Lower lobe of right lung (tissue), 2 donors: Measurements from ENCODE around the gene MYLK3. TPM values are rescaled to one million over a fixed set of nuclear protein-coding genes. Genes with fewer than 3 reads are reported as not detected.

Experiments used
- ATAC-seq, 2 donors: fragments of 200-7000 bp; cut with Tn5 transposase; one replicate each; pipeline ENCODE4 v1.9.1; 2020 to 2022; ENCODE audit warnings: mild to moderate bottlenecking in 2 of 2, moderate library complexity in 2 of 2
- DNase-seq: peaks from one replicate; pipeline ENCODE4 v3.0.0-alpha.2; 2020
- H3K27ac ChIP-seq: fragments of 200-600 bp; one replicate; pipeline ENCODE4 v1.8.0; 2022
- H3K27me3 ChIP-seq: fragments of 200-600 bp; one replicate; pipeline ENCODE4 v1.8.0; 2022; ENCODE audit warnings: low read depth
- H3K36me3 ChIP-seq: fragments of 200-600 bp; one replicate; pipeline ENCODE4 v1.8.0; 2022; ENCODE audit warnings: mild to moderate bottlenecking
- H3K4me1 ChIP-seq: fragments of 200-600 bp; one replicate; pipeline ENCODE4 v1.8.0; 2022
- H3K4me3 ChIP-seq: fragments of 200-600 bp; one replicate; pipeline ENCODE4 v1.8.0; 2022; ENCODE audit warnings: mild to moderate bottlenecking
- H3K9me3 ChIP-seq: fragments of 200-600 bp; one replicate; pipeline ENCODE4 v1.8.0; 2022
- CTCF ChIP-seq: fragments of 200-600 bp; IDR thresholded peaks from one replicate; pipeline ENCODE4 v1.8.0; 2022; ENCODE audit warnings: antibody characterized with exemption, mild to moderate bottlenecking
- intact Hi-C: fragments of 100-400 bp; cut with DNase I; formaldehyde crosslinking; loops from one replicate; pipeline ENCODE4 v1.11.0; 2022
- total RNA-seq: library from RNA; stranded (reverse); fragmentation: NEBNext Ultra II Directional; extraction: Animal tissue kit (Norgen Biotek cat#: 25700); gene quantifications from one replicate; pipeline ENCODE4 v1.2.1, GENCODE V29; 2021
- donor health status: DM: no; HTN: yes; CAD: no; lungs with severe emphysema.

MYLK3 gene
- total RNA-seq, 1 donor from 2014 or later, result 2.0 TPM

GRCh38 chr16:46721885-46722284 lies 26.3 kb downstream of the MYLK3 start:
- ATAC-seq, result no peak
- no peak for DNase-seq
- H3K36me3 ChIP-seq, result no peaks in the 10 kb centered on the region
- no peak overlapping the region for H3K27ac ChIP-seq
- H3K4me3 ChIP-seq, result no peak overlapping the region
- H3K27me3 ChIP-seq, result no peaks in the 10 kb centered on the region
- H3K4me1 ChIP-seq, result no peaks in the 10 kb centered on the region
- no peaks in the 10 kb centered on the region for H3K9me3 ChIP-seq
- intact Hi-C loops, result no loop called here
- no peak for TF ChIP-seq CTCF

DNA sequence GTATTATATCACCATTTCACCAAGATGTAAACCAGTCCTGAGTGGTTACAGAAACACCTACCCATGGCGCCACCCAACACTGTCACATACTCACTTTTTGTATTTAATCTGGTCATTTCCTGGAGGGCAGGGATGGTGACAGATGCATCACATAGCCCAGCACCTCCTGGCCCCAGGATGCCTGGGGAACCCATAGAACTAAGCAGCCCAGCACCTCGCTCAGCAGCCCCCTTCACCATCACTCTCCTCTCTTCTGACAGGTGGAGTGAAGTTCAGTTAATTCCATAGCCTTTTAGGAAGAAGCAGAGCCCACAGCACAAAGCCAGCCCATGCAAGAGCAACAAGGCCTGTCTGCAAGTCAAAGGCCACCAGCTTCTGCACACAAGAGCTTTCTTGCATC lies 27.5 kb downstream of the MYLK3 start:
- intact Hi-C loops, result no loop called here
- H3K27ac ChIP-seq, result no peak overlapping the region
- H3K4me3 ChIP-seq, result no peak overlapping the region
- H3K4me1 ChIP-seq, result no peaks in the 10 kb centered on the region
- ATAC-seq, result no peak
- no peaks in the 10 kb centered on the region for H3K27me3 ChIP-seq
- H3K36me3 ChIP-seq, result no peaks in the 10 kb centered on the region
- no peak for DNase-seq
- no peak for TF ChIP-seq CTCF
- H3K9me3 ChIP-seq, result no peaks in the 10 kb centered on the region

- no peak for TF ChIP-seq CTCF
- ATAC-seq (no peak), DNase-seq (no peak)
- H3K4me3 ChIP-seq, result no peak overlapping the region
- no peaks in the 10 kb centered on the region for H3K27me3 ChIP-seq
- no peaks in the 10 kb centered on the region for H3K9me3 ChIP-seq
- intact Hi-C loops, result no loop called here
- no peaks in the 10 kb centered on the region for H3K4me1 ChIP-seq
- no peaks in the 10 kb centered on the region for H3K36me3 ChIP-seq
- H3K27ac ChIP-seq, result no peak overlapping the region
Observed at GRCh38 chr16:46719528-46719927, 28.6 kb downstream of the MYLK3 start.

GRCh38 chr16:46718214-46718613 lies 29.9 kb downstream of the MYLK3 start:
- ATAC-seq (no peak), DNase-seq (no peak)
- no peak overlapping the region for H3K27ac ChIP-seq
- intact Hi-C loops, result no loop called here
- TF ChIP-seq CTCF, result no peak
- H3K9me3 ChIP-seq, result no peaks in the 10 kb centered on the region
- H3K4me3 ChIP-seq, result no peak overlapping the region
- H3K27me3 ChIP-seq, result no peaks in the 10 kb centered on the region
- H3K36me3 ChIP-seq, result no peaks in the 10 kb centered on the region
- H3K4me1 ChIP-seq, result no peaks in the 10 kb centered on the region

GRCh38 chr16:46717692-46718091 lies 30.5 kb downstream of the MYLK3 start:
- intact Hi-C loops, result no loop called here

More at GRCh38 chr16:46717692-46718091, 30.5 kb downstream of the MYLK3 start:
- TF ChIP-seq CTCF, result no peak
- Histone ChIP-seq H3K27me3 (no peaks in the 10 kb centered on the region), H3K4me1 (no peaks in the 10 kb centered on the region), H3K27ac (no peak overlapping the region), H3K36me3 (no peaks in the 10 kb centered on the region), H3K4me3 (no peak overlapping the region), H3K9me3 (no peaks in the 10 kb centered on the region)
- ATAC-seq, result no peak
- no peak for DNase-seq
